Gastrocnemius medialis (tissue), 4 donors: Measurements from ENCODE around the gene MGMT. TPM values are rescaled to one million over a fixed set of nuclear protein-coding genes. Genes with fewer than 3 reads are reported as not detected.

Experiments
- ATAC-seq, 2 donors: fragments of 150-250 bp; one replicate each; pipeline ENCODE4 v1.9.1; 2016
- DNase-seq, 2 donors: peaks; one replicate each; pipeline ENCODE4 v3.0.0-alpha.2; 2019
- H3K27ac ChIP-seq, 4 donors: fragments of 200-600 bp; sonication (generic); 1 replicate in 1 of 4; 2 replicates in 3 of 4; pipeline ENCODE4 v1.5.1; 2016 to 2018; ENCODE audit warnings: mild to moderate bottlenecking in 2 of 4, moderate library complexity in 1 of 4
- H3K27me3 ChIP-seq, 3 donors: fragments of 200-600 bp; sonication (generic) in 2 of 3; 1 replicate in 1 of 3; 2 replicates in 2 of 3; pipeline versions ENCODE4 v1.5.1 to v1.6.0; 2016 to 2019; ENCODE audit warnings: mild to moderate bottlenecking in 1 of 3, moderate library complexity in 1 of 3
- H3K36me3 ChIP-seq, 2 donors: fragments of 200-600 bp; sonication (generic) in 1 of 2; one replicate each; pipeline ENCODE4 v1.5.1; 2017 to 2018
- H3K4me1 ChIP-seq, 2 donors: fragments of 200-600 bp; sonication (generic) in 1 of 2; one replicate each; pipeline ENCODE4 v1.5.1; 2016 to 2017; ENCODE audit warnings: mild to moderate bottlenecking in 2 of 2
- H3K4me3 ChIP-seq, 4 donors: fragments of 200-600 bp; sonication (generic) in 3 of 4; 1 replicate in 1 of 4; 2 replicates in 3 of 4; pipeline ENCODE4 v1.5.1; 2016 to 2019; ENCODE audit warnings: mild to moderate bottlenecking in 2 of 4
- H3K9me3 ChIP-seq, 3 donors: fragments of 200-600 bp; sonication (generic) in 2 of 3; 1 replicate in 1 of 3; 2 replicates in 2 of 3; pipeline ENCODE4 v1.5.1; 2016 to 2019
- POLR2A ChIP-seq, 2 donors: fragments of 450-650 bp; IDR thresholded peaks; one replicate each; pipeline ENCODE4 v1.6.1; 2017; ENCODE audit warnings: antibody characterized with exemption in 2 of 2, mild to moderate bottlenecking in 2 of 2, moderate library complexity in 2 of 2
- in situ Hi-C, 4 donors: fragments of 200-750 bp; cut with MboI; loops; one replicate each; pipeline versions ENCODE4 v1.15.0 to v1.8.0; 2017; ENCODE audit warnings: low sequenced_read_pairs in 4 of 4
- intact Hi-C: fragments of 100-400 bp; cut with DNase I; formaldehyde crosslinking; loops from one replicate; pipeline ENCODE4 v1.15.1; 2023; ENCODE audit warnings: low total_unique reads
- total RNA-seq, 4 donors: library from RNA; depleted of rRNA; stranded (reverse); fragments of >200 nt; gene quantifications; one replicate each; pipeline versions ENCODE4 v1.1.0 to v1.2.3, GENCODE V29; 2016
- TF ChIP-seq, protein P1 (sequence below), 5 experiments: fragments of 450-650 bp in 3 of 5; fragments of 200-600 bp in 2 of 5; sonication (generic) in 2 of 5; IDR thresholded peaks in 4 of 5; conservative IDR thresholded peaks in 1 of 5; 1 replicate in 4 of 5; 2 replicates in 1 of 5; pipeline ENCODE4 v1.5.1; 2016 to 2019; ENCODE audit warnings: antibody characterized with exemption in 5 of 5, mild to moderate bottlenecking in 3 of 5, moderate library complexity in 3 of 5

MGMT gene
- total RNA-seq, 4 donors from 2014 or later: 8.9 to 20.7 (median 17.1) TPM

- Histone ChIP-seq H3K27ac (no peak overlapping the region), H3K36me3 (no peaks in the 10 kb centered on the region), H3K4me1 (no peaks in the 10 kb centered on the region), H3K4me3 (no peak overlapping the region), H3K9me3 (no peaks in the 10 kb centered on the region), H3K27me3 (peaks cover 0 to 4% (median 0%) of the 10 kb centered on the region in 3 donors)
- no peak for TF ChIP-seq POLR2A (IDR thresholded peaks at IDR 0.05)
- TF ChIP-seq, protein P1, sequence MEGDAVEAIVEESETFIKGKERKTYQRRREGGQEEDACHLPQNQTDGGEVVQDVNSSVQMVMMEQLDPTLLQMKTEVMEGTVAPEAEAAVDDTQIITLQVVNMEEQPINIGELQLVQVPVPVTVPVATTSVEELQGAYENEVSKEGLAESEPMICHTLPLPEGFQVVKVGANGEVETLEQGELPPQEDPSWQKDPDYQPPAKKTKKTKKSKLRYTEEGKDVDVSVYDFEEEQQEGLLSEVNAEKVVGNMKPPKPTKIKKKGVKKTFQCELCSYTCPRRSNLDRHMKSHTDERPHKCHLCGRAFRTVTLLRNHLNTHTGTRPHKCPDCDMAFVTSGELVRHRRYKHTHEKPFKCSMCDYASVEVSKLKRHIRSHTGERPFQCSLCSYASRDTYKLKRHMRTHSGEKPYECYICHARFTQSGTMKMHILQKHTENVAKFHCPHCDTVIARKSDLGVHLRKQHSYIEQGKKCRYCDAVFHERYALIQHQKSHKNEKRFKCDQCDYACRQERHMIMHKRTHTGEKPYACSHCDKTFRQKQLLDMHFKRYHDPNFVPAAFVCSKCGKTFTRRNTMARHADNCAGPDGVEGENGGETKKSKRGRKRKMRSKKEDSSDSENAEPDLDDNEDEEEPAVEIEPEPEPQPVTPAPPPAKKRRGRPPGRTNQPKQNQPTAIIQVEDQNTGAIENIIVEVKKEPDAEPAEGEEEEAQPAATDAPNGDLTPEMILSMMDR (IDR thresholded peaks at IDR 0.05 in 4 of 5, conservative IDR thresholded peaks at IDR 0.05 in 1 of 5): no peak
- in situ Hi-C loops: no loop called here
- ATAC-seq: no peak
- DNase-seq: no peak
- intact Hi-C loops: no loop called here
Measured at GRCh38 chr10:129784291-129784690, 317.2 kb downstream of the MGMT start.

GRCh38 chr10:129784891-129785290 is 317.9 kb downstream of the MGMT start:
- Histone ChIP-seq H3K4me1 (no peaks in the 10 kb centered on the region), H3K27me3 (peaks cover 0 to 4% (median 0%) of the 10 kb centered on the region in 3 donors), H3K4me3 (no peak overlapping the region), H3K36me3 (no peaks in the 10 kb centered on the region), H3K27ac (no peak overlapping the region), H3K9me3 (no peaks in the 10 kb centered on the region)
- DNase-seq: no peak
- intact Hi-C loops (no loop called here), in situ Hi-C loops (no loop called here)
- no peak for TF ChIP-seq POLR2A (IDR thresholded peaks at IDR 0.05)
- TF ChIP-seq, protein P1 (IDR thresholded peaks at IDR 0.05 in 4 of 5, conservative IDR thresholded peaks at IDR 0.05 in 1 of 5): no peak
- no peak for ATAC-seq

DNA sequence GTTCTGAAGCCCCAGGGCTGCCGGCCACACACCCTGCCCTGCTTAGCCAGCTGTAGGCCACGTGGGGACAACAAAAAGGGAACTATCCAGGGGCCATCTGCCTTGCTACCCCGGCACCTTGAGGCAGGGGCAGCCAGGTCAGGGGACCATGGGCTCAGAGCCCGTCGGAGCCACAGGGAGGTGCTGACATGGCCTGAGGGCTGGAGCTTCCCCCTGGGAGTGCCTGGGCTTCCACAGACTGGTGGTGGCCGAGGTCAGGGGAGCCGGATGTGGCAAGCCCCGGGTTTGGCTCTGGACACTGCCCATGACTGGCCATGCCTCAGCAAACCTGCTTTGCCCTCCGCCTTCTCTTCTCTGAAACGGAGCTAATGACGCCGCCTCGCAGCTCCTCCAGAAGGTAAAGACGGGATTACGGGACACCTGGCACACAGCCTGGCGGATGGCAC is 318.5 kb downstream of the MGMT start:
- TF ChIP-seq, protein P1 (IDR thresholded peaks at IDR 0.05 in 4 of 5, conservative IDR thresholded peaks at IDR 0.05 in 1 of 5): no peak
- no peak for TF ChIP-seq POLR2A (IDR thresholded peaks at IDR 0.05)
- Histone ChIP-seq H3K4me3 (no peak overlapping the region), H3K27me3 (peaks cover 0 to 4% (median 0%) of the 10 kb centered on the region in 3 donors), H3K27ac (no peak overlapping the region), H3K9me3 (no peaks in the 10 kb centered on the region), H3K36me3 (no peaks in the 10 kb centered on the region), H3K4me1 (no peaks in the 10 kb centered on the region)
- no peak for DNase-seq
- intact Hi-C loops: no loop called here
- ATAC-seq: no peak
- in situ Hi-C loops: no loop called here

- Histone ChIP-seq H3K9me3 (no peaks in the 10 kb centered on the region), H3K4me1 (no peaks in the 10 kb centered on the region), H3K27me3 (peaks cover 0 to 4% (median 0%) of the 10 kb centered on the region in 3 donors), H3K36me3 (no peaks in the 10 kb centered on the region), H3K27ac (no peak overlapping the region), H3K4me3 (no peak overlapping the region)
- ATAC-seq (no peak), DNase-seq (no peak)
- in situ Hi-C loops (no loop called here), intact Hi-C loops (no loop called here)
- TF ChIP-seq, protein P1 (IDR thresholded peaks at IDR 0.05 in 4 of 5, conservative IDR thresholded peaks at IDR 0.05 in 1 of 5): no peak
- TF ChIP-seq POLR2A (IDR thresholded peaks at IDR 0.05): no peak
Measured at GRCh38 chr10:129786216-129786615, 319.2 kb downstream of the MGMT start.

GRCh38 chr10:129787557-129787956 is 320.5 kb downstream of the MGMT start:
- Histone ChIP-seq H3K4me1 (no peaks in the 10 kb centered on the region), H3K36me3 (no peaks in the 10 kb centered on the region), H3K4me3 (no peak overlapping the region), H3K9me3 (no peaks in the 10 kb centered on the region), H3K27me3 (peaks cover 0 to 4% (median 0%) of the 10 kb centered on the region in 3 donors), H3K27ac (no peak overlapping the region)
- intact Hi-C loops (no loop called here), in situ Hi-C loops (no loop called here)
- no peak for DNase-seq
- no peak for ATAC-seq
- TF ChIP-seq POLR2A (IDR thresholded peaks at IDR 0.05): no peak
- TF ChIP-seq, protein P1 (IDR thresholded peaks at IDR 0.05 in 4 of 5, conservative IDR thresholded peaks at IDR 0.05 in 1 of 5): no peak
